Activated T-helper 1 cell treated with anti-CD3 and anti-CD28 coated beads, Interleukin-12 subunit alpha, Interleukin-12 subunit beta, Interleukin-2, Interleukin-4 antibody, amounts not matched to agents 30 ng/mL and 10 ng/mL and 1 ng/mL, durations not matched to agents 14 hours and 24 hours and 36 hours (primary cell): ENCODE results near the gene PAPPA. TPM values are rescaled to one million over a fixed set of nuclear protein-coding genes. Genes with fewer than 3 reads are reported as not detected.

ENCODE experiments used
- DNase-seq: peaks from one replicate; pipeline ENCODE4 v3.0.0; 2021; ENCODE audit warnings: low spot score
- H3K27ac Mint-ChIP-seq: one replicate; pipeline ENCODE4 v1.8.0; 2021; ENCODE audit warnings: mild to moderate bottlenecking, mixed read lengths
- H3K27me3 Mint-ChIP-seq: one replicate; pipeline ENCODE4 v1.8.0; 2022; ENCODE audit warnings: mild to moderate bottlenecking, moderate library complexity, mixed read lengths; ENCODE audit not compliant: insufficient read depth
- H3K36me3 Mint-ChIP-seq: one replicate; pipeline ENCODE4 v1.8.0; 2021; ENCODE audit warnings: low read depth, mixed read lengths
- H3K4me1 Mint-ChIP-seq: one replicate; pipeline ENCODE4 v1.8.0; 2021; ENCODE audit warnings: low read depth, mixed read lengths
- H3K4me3 Mint-ChIP-seq: one replicate; pipeline ENCODE4 v1.8.0; 2021; ENCODE audit warnings: mild to moderate bottlenecking, moderate library complexity, mixed read lengths
- H3K9me3 Mint-ChIP-seq: one replicate; pipeline ENCODE4 v1.8.0; 2021; ENCODE audit warnings: mixed read lengths
- intact Hi-C: fragments of 100-400 bp; cut with micrococcal nuclease; formaldehyde crosslinking; loops from one replicate; pipeline ENCODE4 v1.15.1; 2024
- total RNA-seq: library from RNA; stranded (reverse); gene quantifications from 2 replicates; pipeline ENCODE4 v1.2.3, GENCODE V29; 2022

Gene PAPPA
- total RNA-seq, 1 donor from 2014 or later, result not detected

DNA sequence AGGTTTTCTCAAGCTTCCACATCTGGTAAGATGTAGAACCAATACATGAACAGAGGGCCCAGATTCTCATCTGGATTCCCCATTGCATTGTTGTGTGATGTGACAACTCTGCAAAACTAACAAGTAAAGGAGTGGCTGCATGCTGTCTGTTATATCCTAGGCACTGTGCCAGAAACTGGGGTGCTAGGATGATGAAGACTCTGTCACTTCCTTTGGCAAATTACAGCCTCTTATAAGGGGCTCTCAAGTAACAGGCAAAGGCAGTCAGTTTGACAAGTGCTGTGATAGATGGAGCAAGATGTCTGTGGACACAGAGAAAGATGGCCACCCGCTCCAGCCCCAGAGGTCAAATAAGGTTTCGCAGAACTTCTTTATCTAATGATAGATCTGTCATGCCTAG is 115.7 kb downstream of the PAPPA start:
- DNase-seq, result no peak
- Mint-ChIP-seq H3K27ac (no peak overlapping the region), H3K9me3 (no peaks in the 10 kb centered on the region), H3K27me3 (no peaks in the 10 kb centered on the region), H3K4me3 (no peak overlapping the region), H3K36me3 (no peaks in the 10 kb centered on the region), H3K4me1 (no peaks in the 10 kb centered on the region)
- intact Hi-C loops, result no loop called here

DNA sequence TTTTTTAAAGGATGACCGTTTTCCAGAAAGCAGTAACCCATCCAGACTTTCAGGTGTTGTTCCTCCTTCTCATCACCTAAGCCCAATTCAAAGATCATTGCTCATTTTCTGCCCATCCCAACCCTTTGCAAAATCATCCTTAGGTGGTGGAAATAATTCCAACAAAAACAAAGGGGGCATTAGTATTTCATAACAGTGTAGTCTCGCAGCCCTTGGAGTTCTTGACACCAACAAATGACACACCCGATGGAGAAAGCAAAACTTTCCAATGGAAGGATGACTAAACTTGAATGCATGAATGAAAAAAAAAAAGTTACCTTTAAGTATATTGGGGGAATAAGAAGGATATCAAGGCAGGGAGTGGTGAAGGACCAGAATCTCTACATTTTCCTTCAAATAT is 117.0 kb downstream of the PAPPA start:
- H3K4me3 Mint-ChIP-seq, result no peak overlapping the region
- H3K36me3 Mint-ChIP-seq, result no peaks in the 10 kb centered on the region
- H3K4me1 Mint-ChIP-seq, result no peaks in the 10 kb centered on the region
- H3K27ac Mint-ChIP-seq, result no peak overlapping the region
- intact Hi-C loops, result no loop called here
- DNase-seq, result no peak
- no peaks in the 10 kb centered on the region for H3K9me3 Mint-ChIP-seq
- H3K27me3 Mint-ChIP-seq, result no peaks in the 10 kb centered on the region

DNA sequence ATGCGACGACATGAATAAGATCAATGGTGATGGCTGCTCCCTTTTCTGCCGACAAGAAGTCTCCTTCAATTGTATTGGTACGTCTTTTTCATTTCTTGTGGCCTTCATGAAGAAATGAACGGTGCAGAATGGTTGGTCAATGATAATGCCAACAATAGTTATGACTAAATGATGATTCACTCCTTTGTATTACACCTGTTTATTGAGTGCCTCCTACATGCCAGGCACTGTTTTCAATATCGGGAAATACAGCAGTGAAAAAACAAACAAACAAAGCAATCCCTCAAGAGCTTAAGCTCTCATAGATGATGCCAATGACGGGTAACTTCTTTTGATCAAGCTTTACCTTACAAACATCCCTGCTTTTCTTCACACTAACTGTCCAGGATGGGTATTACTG is 117.7 kb downstream of the PAPPA start:
- H3K9me3 Mint-ChIP-seq, result no peaks in the 10 kb centered on the region
- H3K4me3 Mint-ChIP-seq, result no peak overlapping the region
- H3K36me3 Mint-ChIP-seq, result no peaks in the 10 kb centered on the region
- H3K27ac Mint-ChIP-seq, result no peak overlapping the region
- intact Hi-C loops, result no loop called here
- H3K27me3 Mint-ChIP-seq, result no peaks in the 10 kb centered on the region
- no peak for DNase-seq
- H3K4me1 Mint-ChIP-seq, result no peaks in the 10 kb centered on the region

DNA sequence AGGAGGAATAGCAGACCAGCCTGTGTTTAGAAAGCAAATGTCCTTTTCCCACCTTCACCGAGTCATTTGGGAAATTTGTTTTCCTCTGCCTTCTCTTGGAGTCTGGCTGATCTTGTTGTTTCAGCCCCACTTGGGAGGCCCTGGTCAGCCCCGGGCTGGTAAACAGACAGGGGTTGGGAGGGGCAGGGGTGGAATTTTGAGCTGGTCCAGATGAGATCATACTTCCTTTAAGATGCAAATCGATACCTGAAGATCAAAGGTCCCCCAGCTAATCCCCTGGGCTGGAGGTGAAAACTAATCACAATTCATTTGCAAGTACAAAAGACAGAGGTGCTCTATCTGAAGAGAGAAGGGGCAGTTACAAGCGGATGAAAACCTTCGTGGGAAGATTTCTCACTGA is 118.4 kb downstream of the PAPPA start:
- Mint-ChIP-seq H3K27me3 (no peaks in the 10 kb centered on the region), H3K4me3 (no peak overlapping the region), H3K4me1 (no peaks in the 10 kb centered on the region), H3K27ac (no peak overlapping the region), H3K36me3 (no peaks in the 10 kb centered on the region), H3K9me3 (no peaks in the 10 kb centered on the region)
- DNase-seq, result no peak
- intact Hi-C loops, result no loop called here

DNA sequence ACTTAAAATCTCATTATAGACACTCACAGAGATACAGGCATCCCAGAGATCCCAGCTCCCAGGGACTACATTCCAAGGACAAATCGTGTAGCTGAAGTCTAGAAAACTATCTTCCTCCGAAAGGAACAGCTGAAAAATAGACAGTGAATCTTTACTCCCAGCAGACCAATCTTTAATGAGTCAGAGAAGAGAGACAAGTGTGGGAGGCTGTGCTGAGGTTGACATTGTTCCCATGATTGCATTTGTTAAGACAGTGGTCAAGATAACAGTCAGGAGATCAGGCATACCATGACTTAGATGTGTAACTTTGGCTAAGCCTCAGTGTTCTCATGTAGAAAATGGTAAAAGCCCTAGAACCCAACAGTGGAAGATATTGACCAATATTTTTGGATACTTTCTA is 120.7 kb downstream of the PAPPA start:
- Mint-ChIP-seq H3K4me3 (no peak overlapping the region), H3K27me3 (no peaks in the 10 kb centered on the region), H3K9me3 (no peaks in the 10 kb centered on the region), H3K36me3 (no peaks in the 10 kb centered on the region), H3K27ac (no peak overlapping the region), H3K4me1 (no peaks in the 10 kb centered on the region)
- intact Hi-C loops, result no loop called here
- DNase-seq, result no peak

DNA sequence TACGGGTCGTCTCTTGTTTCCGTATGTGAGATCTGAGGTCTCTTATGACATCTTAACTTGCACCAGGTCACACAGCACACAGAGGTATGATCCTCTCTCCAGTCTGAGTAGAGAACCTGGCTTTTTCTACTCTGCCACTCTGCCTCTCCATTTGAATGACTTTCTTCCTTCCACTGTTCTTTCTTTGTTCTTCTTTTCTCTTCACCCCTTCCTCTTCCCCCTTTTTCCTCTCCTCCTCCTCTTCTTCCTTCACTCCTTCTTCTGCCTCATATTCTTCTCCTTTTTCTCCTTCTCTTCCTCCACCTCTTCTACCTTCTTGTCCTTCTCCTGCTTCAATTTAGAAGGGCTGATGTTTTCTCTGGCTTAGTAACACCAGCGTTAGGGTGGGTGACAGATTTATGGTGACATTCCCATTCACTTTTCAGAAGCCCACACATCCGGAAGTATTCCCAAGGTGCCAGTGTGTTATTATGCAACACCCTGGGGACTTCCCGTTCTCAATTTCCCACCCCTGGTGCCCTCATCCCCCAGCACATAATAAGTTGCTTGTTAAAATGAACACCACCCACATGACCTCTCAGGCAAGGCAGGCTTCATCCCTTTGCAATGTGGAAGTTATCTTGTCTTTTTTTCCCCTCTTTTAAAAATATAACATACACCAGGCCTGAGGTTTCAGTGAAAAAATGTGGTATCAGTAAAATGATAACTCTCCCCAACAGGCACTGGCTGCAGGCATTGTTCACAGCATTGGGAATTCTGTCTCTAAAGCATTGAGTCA is 122.0 kb downstream of the PAPPA start:
- Mint-ChIP-seq H3K4me1 (no peaks in the 10 kb centered on the region), H3K27me3 (no peaks in the 10 kb centered on the region), H3K36me3 (no peaks in the 10 kb centered on the region), H3K4me3 (no peak overlapping the region), H3K9me3 (no peaks in the 10 kb centered on the region), H3K27ac (no peak overlapping the region)
- intact Hi-C loops, result no loop called here
- DNase-seq, result no peak

DNA sequence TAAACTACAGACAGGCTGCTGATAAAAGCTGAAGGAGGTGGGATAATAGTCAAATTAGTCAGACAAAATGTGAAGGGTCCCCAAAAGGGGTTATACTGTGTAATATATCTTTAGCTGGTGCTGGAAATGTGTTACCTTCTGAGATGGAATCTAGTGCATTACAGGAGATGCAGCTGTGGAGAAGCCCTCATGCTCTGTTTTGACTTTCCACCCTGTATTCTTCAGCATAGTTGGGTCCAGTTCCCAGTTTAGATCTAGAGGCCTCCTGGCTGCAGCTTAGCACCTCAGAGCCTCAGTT is 122.6 kb downstream of the PAPPA start:
- Mint-ChIP-seq H3K36me3 (no peaks in the 10 kb centered on the region), H3K27ac (no peak overlapping the region), H3K4me1 (no peaks in the 10 kb centered on the region), H3K9me3 (no peaks in the 10 kb centered on the region), H3K27me3 (no peaks in the 10 kb centered on the region), H3K4me3 (no peak overlapping the region)
- intact Hi-C loops, result no loop called here
- DNase-seq, result no peak

DNA sequence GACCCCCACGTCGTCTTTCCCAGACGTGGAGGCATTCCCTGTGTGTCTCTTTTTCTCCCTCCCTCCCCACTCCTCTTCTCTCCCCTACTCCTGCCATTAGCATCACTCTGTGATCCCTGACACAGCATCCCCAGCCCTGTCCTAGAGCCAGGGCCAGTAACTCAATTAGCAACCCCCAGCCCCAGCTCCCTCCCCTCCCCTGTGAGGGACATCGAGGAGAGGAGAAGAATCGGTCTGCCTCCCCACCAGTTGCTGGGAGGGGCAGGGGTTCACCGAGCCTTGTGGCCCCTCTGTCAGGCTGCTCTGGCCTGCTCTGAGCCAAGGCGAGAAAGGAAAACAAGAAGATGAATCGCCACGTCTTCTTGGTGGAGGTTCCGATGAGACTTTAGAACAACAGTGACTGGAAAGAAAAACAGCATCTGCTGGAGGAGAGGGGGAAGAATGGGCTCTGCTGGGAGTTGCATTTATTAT is 123.1 kb downstream of the PAPPA start:
- Mint-ChIP-seq H3K9me3 (no peaks in the 10 kb centered on the region), H3K4me3 (no peak overlapping the region), H3K36me3 (no peaks in the 10 kb centered on the region), H3K27ac (no peak overlapping the region), H3K27me3 (no peaks in the 10 kb centered on the region), H3K4me1 (no peaks in the 10 kb centered on the region)
- DNase-seq, result no peak
- intact Hi-C loops, result no loop called here

DNA sequence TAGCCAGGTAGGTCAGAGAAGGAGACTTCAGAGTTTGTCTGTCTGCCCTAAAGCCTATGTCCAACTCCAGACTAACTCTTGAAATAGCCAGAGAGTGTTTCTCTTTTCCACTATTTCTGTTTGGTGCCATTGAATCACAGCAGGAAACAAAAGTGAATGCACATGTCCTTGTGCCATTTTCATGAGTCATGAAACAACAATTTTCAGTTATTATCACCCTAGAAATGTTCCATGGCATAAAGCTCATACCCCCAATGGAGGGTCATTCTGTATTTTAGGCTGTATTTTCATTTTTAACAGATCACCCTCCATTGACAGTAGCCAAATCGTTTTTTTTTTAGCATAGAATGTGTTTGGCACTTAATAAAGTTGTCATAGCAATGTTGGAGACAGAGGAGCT is 124.7 kb downstream of the PAPPA start:
- H3K4me1 Mint-ChIP-seq, result no peaks in the 10 kb centered on the region
- DNase-seq, result no peak
- no peaks in the 10 kb centered on the region for H3K27me3 Mint-ChIP-seq
- no peaks in the 10 kb centered on the region for H3K36me3 Mint-ChIP-seq
- intact Hi-C loops, result no loop called here
- H3K9me3 Mint-ChIP-seq, result no peaks in the 10 kb centered on the region
- no peak overlapping the region for H3K4me3 Mint-ChIP-seq
- H3K27ac Mint-ChIP-seq, result no peak overlapping the region

DNA sequence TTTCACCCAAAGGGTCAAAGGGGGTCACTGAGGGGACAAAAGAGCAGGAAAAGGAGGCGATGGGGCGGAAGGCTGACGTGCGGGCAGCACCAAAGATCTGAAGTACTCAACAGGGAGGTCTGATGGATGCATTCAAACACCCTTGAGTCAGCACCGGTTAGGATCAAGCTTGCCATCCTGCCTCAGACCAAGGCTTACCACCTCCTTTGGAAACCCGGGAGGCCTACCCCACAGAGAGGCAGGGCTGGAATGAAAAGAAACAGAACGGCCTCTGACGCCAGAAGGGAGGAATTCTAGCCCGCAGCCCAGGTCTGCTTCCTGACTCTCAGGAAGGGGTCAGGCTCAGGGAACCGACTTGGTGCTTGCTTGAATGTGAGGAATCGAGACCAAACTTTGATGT is 125.6 kb downstream of the PAPPA start:
- no peak for DNase-seq
- intact Hi-C loops, result no loop called here
- no peak overlapping the region for H3K27ac Mint-ChIP-seq
- no peaks in the 10 kb centered on the region for H3K36me3 Mint-ChIP-seq
- no peak overlapping the region for H3K4me3 Mint-ChIP-seq
- H3K9me3 Mint-ChIP-seq, result no peaks in the 10 kb centered on the region
- H3K27me3 Mint-ChIP-seq, result no peaks in the 10 kb centered on the region
- no peaks in the 10 kb centered on the region for H3K4me1 Mint-ChIP-seq

DNA sequence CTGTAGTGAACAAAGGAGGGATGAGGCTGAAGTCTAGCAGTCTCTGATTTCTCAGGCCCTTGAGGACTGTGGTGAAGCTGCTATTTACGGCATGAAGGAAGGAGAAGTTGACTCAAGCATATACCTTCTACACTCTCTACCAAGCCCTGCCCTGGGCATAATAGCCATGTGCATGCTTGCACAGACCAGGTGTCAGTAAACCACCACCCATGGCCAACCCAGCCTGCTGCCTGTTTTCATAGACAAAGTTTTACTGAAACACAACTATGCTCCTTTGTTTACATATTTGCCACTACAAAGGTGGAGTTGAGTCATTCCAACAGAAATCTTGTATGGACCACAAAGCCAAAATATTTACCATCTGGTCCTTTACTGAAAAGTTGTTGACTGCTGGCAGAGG is 126.9 kb downstream of the PAPPA start:
- no peak for DNase-seq
- Mint-ChIP-seq H3K4me1 (no peaks in the 10 kb centered on the region), H3K27me3 (peaks cover 2% of the 10 kb centered on the region), H3K9me3 (no peaks in the 10 kb centered on the region), H3K36me3 (no peaks in the 10 kb centered on the region), H3K27ac (no peak overlapping the region), H3K4me3 (no peak overlapping the region)
- intact Hi-C loops, result no loop called here

DNA sequence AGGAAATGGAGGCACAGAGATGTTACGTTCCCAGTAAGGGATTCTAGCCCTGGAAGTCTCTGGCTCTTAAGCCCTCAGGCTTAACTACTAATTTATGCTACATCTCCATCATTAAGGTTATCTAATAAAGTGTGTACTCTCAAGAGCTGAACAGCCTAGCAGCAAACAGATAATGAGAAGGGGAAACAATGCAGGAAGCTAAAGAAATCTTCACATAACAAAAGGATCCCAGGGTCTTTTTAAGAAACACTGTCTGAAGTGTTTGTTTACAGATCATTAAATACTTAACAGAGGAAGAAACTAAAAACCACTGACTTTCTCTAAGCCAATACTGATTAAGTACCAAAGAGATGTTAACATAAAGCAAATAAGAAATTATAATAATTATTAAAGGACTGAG is 129.0 kb downstream of the PAPPA start:
- intact Hi-C loops, result no loop called here
- no peak for DNase-seq
- H3K4me3 Mint-ChIP-seq, result no peak overlapping the region
- H3K27me3 Mint-ChIP-seq, result peaks cover 2% of the 10 kb centered on the region
- H3K9me3 Mint-ChIP-seq, result no peaks in the 10 kb centered on the region
- H3K4me1 Mint-ChIP-seq, result no peaks in the 10 kb centered on the region
- H3K36me3 Mint-ChIP-seq, result no peaks in the 10 kb centered on the region
- H3K27ac Mint-ChIP-seq, result no peak overlapping the region

DNA sequence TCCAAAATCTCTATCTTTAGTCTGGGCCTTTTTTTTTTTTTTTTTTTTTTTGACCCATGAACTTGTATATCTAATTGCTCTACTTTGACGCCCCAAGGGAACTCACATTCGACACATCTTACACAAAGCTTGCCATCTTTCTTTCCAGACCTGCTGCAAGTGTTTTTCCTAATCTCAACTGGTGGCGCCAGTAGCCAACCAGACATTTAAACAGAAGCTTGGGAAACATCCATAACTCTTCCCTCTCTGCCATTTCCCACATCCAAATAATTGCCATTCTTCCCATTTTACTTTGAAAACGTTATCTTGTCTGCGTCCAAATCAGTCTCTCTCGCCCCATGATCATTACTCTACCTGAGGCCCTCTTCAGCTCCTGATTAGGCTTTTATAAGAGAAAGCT is 130.9 kb downstream of the PAPPA start:
- no peak for DNase-seq
- Mint-ChIP-seq H3K36me3 (no peaks in the 10 kb centered on the region), H3K9me3 (no peaks in the 10 kb centered on the region), H3K4me1 (no peaks in the 10 kb centered on the region), H3K27me3 (peaks cover 2% of the 10 kb centered on the region), H3K27ac (no peak overlapping the region), H3K4me3 (no peak overlapping the region)
- intact Hi-C loops, result no loop called here

DNA sequence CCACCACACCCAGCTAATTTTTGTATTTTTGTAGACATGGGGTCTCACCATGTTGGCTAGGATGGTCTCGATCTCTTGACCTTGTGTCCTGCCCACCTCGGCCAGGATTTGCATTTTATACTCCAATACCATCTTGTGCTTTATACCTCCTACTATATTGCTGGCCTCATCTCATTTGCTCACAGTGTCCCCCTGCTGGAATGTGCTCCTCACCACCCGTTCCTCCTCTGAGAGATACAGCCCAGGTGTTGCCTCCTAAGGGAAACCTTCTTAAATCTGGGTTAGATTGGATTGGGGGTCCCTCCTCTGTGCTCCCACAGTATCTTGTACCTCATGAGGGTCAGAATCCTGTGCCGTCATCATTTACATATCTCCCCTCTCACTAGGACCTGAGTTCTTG is 131.7 kb downstream of the PAPPA start:
- H3K4me3 Mint-ChIP-seq, result no peak overlapping the region
- intact Hi-C loops, result no loop called here
- DNase-seq, result no peak
- H3K4me1 Mint-ChIP-seq, result no peaks in the 10 kb centered on the region
- no peaks in the 10 kb centered on the region for H3K36me3 Mint-ChIP-seq
- no peak overlapping the region for H3K27ac Mint-ChIP-seq
- H3K9me3 Mint-ChIP-seq, result no peaks in the 10 kb centered on the region
- peaks cover 2% of the 10 kb centered on the region for H3K27me3 Mint-ChIP-seq
